Naive thymus-derived CD4-positive, alpha-beta T cell (primary cell): ENCODE measurements around the gene COL2A1. TPM values are rescaled to one million over a fixed set of nuclear protein-coding genes. Genes with fewer than 3 reads are reported as not detected.

Experiments
- ATAC-seq: fragments of 150-1000 bp; cut with Tn5 transposase; 2 replicates; pipeline ENCODE4 v1.10.0; 2021; ENCODE audit warnings: mild to moderate bottlenecking, moderate library complexity
- CTCF ChIA-PET: fragments of 350-600 bp; sonication (Branson Sonifier 250); formaldehyde crosslinking; loops from one replicate; lab custom pipeline; 2021; ENCODE audit warnings: antibody characterized with exemption; lab: Charles Lee
- POLR2A ChIA-PET: fragments of 350-600 bp; sonication (Branson Sonifier 250); formaldehyde crosslinking; loops from one replicate; lab custom pipeline; 2021; ENCODE audit warnings: antibody characterized with exemption, inconsistent platforms; lab: Charles Lee
- DNase-seq, 9 donors: peaks; one replicate each; pipeline versions ENCODE4 v3.0.0 to v3.0.0-alpha.2; 2020 to 2022; ENCODE audit warnings: mixed read lengths in 1 of 9
- H3K27ac ChIP-seq: one replicate; pipeline ENCODE4 v1.7.0; 2013; ENCODE audit warnings: mild to moderate bottlenecking, low read depth, low read length, moderate library complexity
- H3K27me3 ChIP-seq, 2 donors: one replicate each; pipeline ENCODE4 v1.7.0; 2013; ENCODE audit warnings: low read length in 2 of 2, mild to moderate bottlenecking in 2 of 2, moderate library complexity in 2 of 2; ENCODE audit not compliant: control insufficient read depth in 2 of 2, insufficient read depth in 2 of 2
- H3K36me3 ChIP-seq, 3 experiments: 1 replicate in 2 of 3; 2 replicates in 1 of 3; pipeline ENCODE4 v1.7.0; 2013; ENCODE audit warnings: low read length in 3 of 3, mild to moderate bottlenecking in 3 of 3, moderate library complexity in 1 of 3; ENCODE audit not compliant: insufficient read depth in 3 of 3, control insufficient read depth in 2 of 3
- H3K4me1 ChIP-seq, 2 donors: one replicate each; pipeline ENCODE4 v1.7.0; 2013; ENCODE audit warnings: low read length in 2 of 2, mild to moderate bottlenecking in 2 of 2, moderate library complexity in 1 of 2; ENCODE audit not compliant: control insufficient read depth in 2 of 2, insufficient read depth in 2 of 2
- H3K4me3 ChIP-seq: 2 replicates; pipeline ENCODE4 v1.7.0; 2013; ENCODE audit warnings: mild to moderate bottlenecking, low read length
- H3K9me3 ChIP-seq, 3 experiments: 1 replicate in 2 of 3; 2 replicates in 1 of 3; pipeline ENCODE4 v1.7.0; 2013; ENCODE audit warnings: low read length in 3 of 3; ENCODE audit not compliant: control insufficient read depth in 2 of 3
- H3K27ac Mint-ChIP-seq, 9 donors: one replicate each; pipeline ENCODE4 v1.8.0; 2020 to 2022; ENCODE audit warnings: mixed read lengths in 9 of 9, mild to moderate bottlenecking in 8 of 9, moderate library complexity in 5 of 9, inconsistent platforms in 2 of 9
- H3K27me3 Mint-ChIP-seq, 5 donors: one replicate each; pipeline ENCODE4 v1.8.0; 2021 to 2022; ENCODE audit warnings: mixed read lengths in 5 of 5, mild to moderate bottlenecking in 1 of 5
- H3K36me3 Mint-ChIP-seq, 5 donors: one replicate each; pipeline ENCODE4 v1.8.0; 2020 to 2022; ENCODE audit warnings: mixed read lengths in 5 of 5, mild to moderate bottlenecking in 3 of 5, inconsistent platforms in 1 of 5
- H3K4me1 Mint-ChIP-seq, 7 donors: one replicate each; pipeline ENCODE4 v1.8.0; 2020 to 2022; ENCODE audit warnings: mixed read lengths in 7 of 7, mild to moderate bottlenecking in 3 of 7, inconsistent platforms in 1 of 7
- H3K4me3 Mint-ChIP-seq, 10 donors: one replicate each; pipeline ENCODE4 v1.8.0; 2020 to 2022; ENCODE audit warnings: mild to moderate bottlenecking in 10 of 10, mixed read lengths in 10 of 10, moderate library complexity in 6 of 10, inconsistent platforms in 2 of 10
- H3K9me3 Mint-ChIP-seq, 11 donors: one replicate each; pipeline ENCODE4 v1.8.0; 2020 to 2022; ENCODE audit warnings: mixed read lengths in 11 of 11, mild to moderate bottlenecking in 4 of 11, inconsistent platforms in 1 of 11, moderate library complexity in 1 of 11
- intact Hi-C, 2 donors: fragments of 100-400 bp; cut with micrococcal nuclease; formaldehyde crosslinking; loops; one replicate each; pipeline ENCODE4 v1.15.1; 2023
- polyA plus RNA-seq, 2 donors: library from polyadenylated mRNA; unstranded; fragments of 300-500 nt; fragmentation: Illumina TruSeq; gene quantifications; one replicate each; pipeline ENCODE4 v1.2.3, GENCODE V29; 2021
- total RNA-seq, 6 experiments: library from RNA in 5 of 6; stranded (reverse) in 5 of 6; gene quantifications; 1 replicate in 5 of 6; 2 replicates in 1 of 6; pipeline ENCODE4 v1.2.3 and lab custom pipeline; 2021 to 2026

Gene COL2A1
- total and polyA plus RNA-seq, 7 experiments from 2014 or later, result not detected

DNA sequence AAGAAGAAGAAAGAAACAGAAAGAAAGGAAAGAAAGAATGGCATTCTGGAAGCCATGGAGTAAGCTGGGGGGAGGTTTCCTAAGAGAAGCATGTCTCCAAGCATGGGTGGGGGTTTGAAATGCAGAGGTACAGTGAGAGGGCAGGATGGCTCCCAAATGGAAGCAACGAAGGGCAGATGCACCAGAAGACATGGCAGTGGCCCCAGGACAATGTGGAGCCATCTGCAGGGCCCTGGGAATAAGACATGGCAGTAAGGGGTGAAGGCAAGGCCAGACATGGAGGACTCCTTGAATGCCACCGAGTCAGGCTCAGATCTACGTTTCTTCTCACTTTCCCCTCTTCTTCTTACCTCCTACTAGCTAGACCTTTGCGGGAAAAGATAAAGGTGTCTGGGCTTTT, 4.7 kb upstream of the COL2A1 start:
- CTCF ChIA-PET, result no interaction called here
- ATAC-seq, result no peak
- Mint-ChIP-seq H3K36me3 (no peaks in the 10 kb centered on the region), H3K4me3 (no peak overlapping the region), H3K9me3 (peaks cover 0 to 1% (median 0%) of the 10 kb centered on the region in 11 donors), H3K27ac (no peak overlapping the region), H3K4me1 (peaks cover under 1 to 11% (median 9%) of the 10 kb centered on the region in 7 donors), H3K27me3 (peaks cover 56 to 84% (median 67%) of the 10 kb centered on the region in 5 donors)
- peaks cover 13 to 17% of the 10 kb centered on the region in 2 donors for H3K27me3 ChIP-seq
- intact Hi-C loops, result loop anchor here in 1 of 2 donors (10.0 kb wide), 1 partner anchor 606 kb away; no protein-coding TSS in a partner anchor
- DNase-seq, result no peak
- H3K4me3 ChIP-seq, result no peak overlapping the region
- H3K36me3 ChIP-seq, result no peaks in the 10 kb centered on the region
- no peak overlapping the region for H3K27ac ChIP-seq
- POLR2A ChIA-PET, result interaction anchor here (1.2 kb wide), 1 partner anchor 10 kb away, joined by 3 read pairs; no protein-coding TSS in a partner anchor
- H3K9me3 ChIP-seq, result no peaks in the 10 kb centered on the region
- H3K4me1 ChIP-seq, result peaks cover 7 to 15% of the 10 kb centered on the region in 2 donors

DNA sequence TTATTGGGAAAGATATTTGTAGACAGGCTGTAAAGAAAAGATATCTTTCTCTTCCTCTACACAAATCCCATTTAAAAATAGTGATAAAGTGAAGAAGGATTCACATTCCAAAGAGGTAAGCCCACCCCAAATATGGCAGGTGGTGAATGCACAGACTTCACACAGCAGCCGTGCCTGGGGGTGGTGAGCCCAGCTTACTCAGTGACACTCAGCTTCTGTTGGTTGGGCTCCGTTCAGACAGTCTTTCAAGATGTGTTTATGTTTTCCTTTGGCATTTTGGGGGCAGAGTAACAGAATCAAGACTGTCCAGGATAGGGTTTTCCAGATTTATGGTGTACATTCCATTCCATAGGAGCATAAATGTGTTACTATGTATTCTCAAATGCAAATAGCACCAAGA, 4.1 kb upstream of the COL2A1 start:
- no peak for ATAC-seq
- ChIA-PET CTCF (no interaction called here), POLR2A (interaction anchor here (1.2 kb wide), 1 partner anchor 10 kb away, joined by 3 read pairs; no protein-coding TSS in a partner anchor)
- no peaks in the 10 kb centered on the region for H3K36me3 Mint-ChIP-seq
- DNase-seq, result no peak
- H3K4me1 Mint-ChIP-seq, result peaks cover 6 to 17% (median 14%) of the 10 kb centered on the region in 7 donors
- Histone ChIP-seq H3K27ac (no peak overlapping the region), H3K36me3 (no peaks in the 10 kb centered on the region), H3K4me1 (peaks cover 13 to 21% of the 10 kb centered on the region in 2 donors), H3K4me3 (no peak overlapping the region), H3K27me3 (peaks cover 15 to 23% of the 10 kb centered on the region in 2 donors), H3K9me3 (no peaks in the 10 kb centered on the region)
- H3K4me3 Mint-ChIP-seq, result no peak overlapping the region
- peaks cover 62 to 85% (median 73%) of the 10 kb centered on the region in 5 donors for H3K27me3 Mint-ChIP-seq
- peaks cover 0 to 1% (median 0%) of the 10 kb centered on the region in 11 donors for H3K9me3 Mint-ChIP-seq
- no peak overlapping the region for H3K27ac Mint-ChIP-seq
- intact Hi-C loops, result loop anchor here in 1 of 2 donors (10.0 kb wide), 1 partner anchor 606 kb away; no protein-coding TSS in a partner anchor

DNA sequence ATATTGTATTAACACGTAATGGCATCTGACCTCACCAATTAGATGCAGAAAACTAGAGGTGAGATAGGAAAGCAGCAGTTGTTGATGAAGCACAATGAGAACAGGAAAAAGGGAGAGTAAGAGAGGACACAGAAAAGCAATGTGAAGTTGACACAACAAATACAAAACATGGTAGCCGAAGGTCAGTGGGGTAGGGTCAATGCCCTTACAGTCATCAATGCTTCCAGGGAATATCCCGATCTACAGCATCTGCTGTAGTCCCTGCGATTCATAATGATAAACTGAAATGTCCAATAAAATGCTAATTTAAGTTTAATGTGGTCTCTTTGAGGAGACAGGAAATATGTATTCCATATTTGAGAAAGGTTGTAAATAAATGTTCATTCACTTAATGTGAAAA, 2.9 kb upstream of the COL2A1 start:
- H3K27ac Mint-ChIP-seq, result no peak overlapping the region
- ATAC-seq, result no peak
- Histone ChIP-seq H3K4me1 (peaks cover 25 to 32% of the 10 kb centered on the region in 2 donors), H3K4me3 (no peak overlapping the region), H3K27me3 (peaks cover 25 to 33% of the 10 kb centered on the region in 2 donors), H3K36me3 (no peaks in the 10 kb centered on the region), H3K9me3 (no peaks in the 10 kb centered on the region), H3K27ac (no peak overlapping the region)
- ChIA-PET CTCF (no interaction called here), POLR2A (no interaction called here)
- peaks cover 69 to 87% (median 77%) of the 10 kb centered on the region in 5 donors for H3K27me3 Mint-ChIP-seq
- intact Hi-C loops, result loop anchor here in 1 of 2 donors (10.0 kb wide), 1 partner anchor 608 kb away; no protein-coding TSS in a partner anchor
- DNase-seq, result no peak
- H3K9me3 Mint-ChIP-seq, result peaks cover 0 to 1% (median 0%) of the 10 kb centered on the region in 11 donors
- peaks cover 14 to 29% (median 26%) of the 10 kb centered on the region in 7 donors for H3K4me1 Mint-ChIP-seq
- H3K36me3 Mint-ChIP-seq, result no peaks in the 10 kb centered on the region
- no peak overlapping the region for H3K4me3 Mint-ChIP-seq

DNA sequence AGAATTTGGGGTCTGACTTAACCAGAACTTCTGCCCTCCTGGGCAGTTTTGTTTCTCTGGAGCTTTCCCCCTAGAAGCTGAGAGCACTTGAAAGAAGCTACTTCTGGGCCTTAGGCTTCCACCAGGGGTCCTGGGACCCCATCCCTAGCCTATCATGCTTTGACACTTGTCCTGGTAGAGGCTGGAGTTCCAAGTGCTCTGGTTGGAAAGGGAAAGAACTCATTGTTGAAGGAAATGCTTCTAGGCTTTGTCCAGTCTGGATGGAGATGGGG, 1.4 kb upstream of the COL2A1 start:
- ATAC-seq (no peak), DNase-seq (no peak)
- Mint-ChIP-seq H3K36me3 (no peaks in the 10 kb centered on the region), H3K4me3 (peak overlapping the region in 9 of 10 donors; percentile 50 to 84 (median 78)), H3K27ac (no peak overlapping the region), H3K9me3 (peaks cover 0 to 1% (median 0%) of the 10 kb centered on the region in 11 donors), H3K27me3 (peaks cover 78 to 90% (median 83%) of the 10 kb centered on the region in 5 donors), H3K4me1 (peaks cover 21 to 43% (median 39%) of the 10 kb centered on the region in 7 donors)
- ChIA-PET CTCF (no interaction called here), POLR2A (interaction anchor here (0.5 kb wide), 1 partner anchor 11 kb away, joined by 3 read pairs; no protein-coding TSS in a partner anchor)
- Histone ChIP-seq H3K4me1 (peaks cover 34 to 45% of the 10 kb centered on the region in 2 donors), H3K27ac (no peak overlapping the region), H3K9me3 (no peaks in the 10 kb centered on the region), H3K4me3 (no peak overlapping the region), H3K36me3 (no peaks in the 10 kb centered on the region), H3K27me3 (peaks cover 25 to 39% of the 10 kb centered on the region in 2 donors)
- intact Hi-C loops, result loop anchor here in 1 of 2 donors (10.0 kb wide), 1 partner anchor 609 kb away; no protein-coding TSS in a partner anchor

DNA sequence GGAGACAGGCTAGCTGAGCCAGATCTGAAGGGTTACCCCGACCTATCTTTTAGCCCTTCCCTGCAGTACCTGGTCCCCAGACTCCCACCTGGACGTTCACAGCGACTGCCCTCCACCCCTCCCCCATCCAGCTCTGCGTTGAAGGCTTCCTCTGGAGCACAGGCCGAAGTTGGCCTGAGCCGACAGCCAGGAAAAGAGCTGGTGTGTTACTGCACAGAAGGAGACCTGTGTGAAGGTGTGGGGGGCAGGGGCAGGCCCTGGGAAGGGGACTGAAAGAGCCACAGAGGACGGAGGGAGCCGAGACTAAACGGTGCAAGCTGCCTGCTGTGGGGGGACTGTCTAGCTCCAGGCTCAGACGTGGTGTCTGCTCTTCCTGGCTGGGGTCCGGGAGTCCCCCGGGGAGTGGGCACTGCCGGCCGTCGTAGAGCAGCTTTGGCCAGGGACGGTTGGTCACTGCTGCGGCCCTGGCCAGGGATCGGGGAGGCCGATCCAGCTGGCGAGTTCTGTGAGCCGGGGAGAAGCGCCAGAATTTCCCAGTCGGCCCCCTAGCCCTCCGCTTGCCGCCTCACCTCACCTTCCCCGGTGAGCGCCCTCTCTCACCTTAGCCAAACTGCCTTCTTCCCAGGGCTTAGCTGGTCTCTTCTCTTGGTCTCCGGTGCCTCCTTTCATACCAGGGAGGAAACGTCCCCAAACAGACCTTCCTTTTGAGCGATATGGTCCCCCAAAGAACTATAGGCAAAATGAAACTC, 899 bp upstream of the COL2A1 start:
- ChIA-PET CTCF (no interaction called here), POLR2A (interaction anchor here (1.7 kb wide), 1 partner anchor 12 kb away, joined by 5 read pairs; no protein-coding TSS in a partner anchor)
- Histone ChIP-seq H3K9me3 (no peaks in the 10 kb centered on the region), H3K4me3 (peak overlapping the region; percentile 58), H3K4me1 (peaks cover 34 to 45% of the 10 kb centered on the region in 2 donors), H3K27me3 (peaks cover 25 to 39% of the 10 kb centered on the region in 2 donors), H3K27ac (no peak overlapping the region), H3K36me3 (no peaks in the 10 kb centered on the region)
- peaks cover 21 to 43% (median 39%) of the 10 kb centered on the region in 7 donors for H3K4me1 Mint-ChIP-seq
- peaks cover 0 to 1% (median 0%) of the 10 kb centered on the region in 11 donors for H3K9me3 Mint-ChIP-seq
- peak overlapping the region; percentile 48 to 84 (median 78) for H3K4me3 Mint-ChIP-seq
- no peaks in the 10 kb centered on the region for H3K36me3 Mint-ChIP-seq
- peaks cover 82 to 95% (median 87%) of the 10 kb centered on the region in 5 donors for H3K27me3 Mint-ChIP-seq
- intact Hi-C loops, result loop anchor here in 1 of 2 donors (10.0 kb wide), 1 partner anchor 610 kb away; no protein-coding TSS in a partner anchor
- ATAC-seq (no peak), DNase-seq (no peak)
- H3K27ac Mint-ChIP-seq, result no peak overlapping the region

DNA sequence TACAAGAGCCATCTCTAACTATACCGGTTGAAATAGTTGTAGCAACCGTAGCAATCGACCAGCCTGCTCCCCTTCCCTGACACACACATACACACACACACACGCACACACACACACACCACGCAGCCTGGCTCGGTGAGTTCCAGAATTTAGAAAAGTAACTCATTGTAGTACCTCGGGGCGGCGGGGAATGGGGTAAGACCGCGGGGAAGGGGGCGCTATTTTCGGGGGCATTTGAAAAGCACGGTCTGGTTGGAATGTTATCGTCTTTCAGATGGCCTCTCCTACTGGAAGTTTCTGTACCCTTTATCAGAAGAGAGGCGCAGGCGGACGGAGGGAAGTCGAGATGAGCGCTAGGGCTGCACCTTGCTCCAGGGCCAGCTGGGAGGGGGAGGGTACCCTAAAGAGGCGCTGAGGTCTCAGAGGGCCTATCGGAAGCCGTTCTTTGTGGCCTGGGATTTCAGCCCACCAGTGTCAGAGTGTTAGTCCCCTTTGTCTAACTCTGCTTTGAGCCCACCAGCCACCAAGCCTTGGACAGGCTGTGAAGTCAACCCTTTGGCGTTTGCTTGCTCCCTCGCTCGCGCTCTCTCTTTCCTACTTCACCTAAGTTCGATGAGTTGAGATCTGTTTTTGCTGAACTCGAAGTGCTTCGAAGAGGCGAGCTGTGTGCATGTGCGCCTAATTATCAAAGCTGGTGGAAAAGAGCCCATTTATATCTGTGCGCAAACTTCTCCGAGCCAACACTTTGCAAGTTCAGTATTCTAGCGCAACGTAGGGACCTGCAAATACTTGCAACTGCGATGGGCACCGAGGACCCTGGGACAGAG, 837 bp downstream of the COL2A1 start:
- Histone ChIP-seq H3K4me1 (peaks cover 34 to 45% of the 10 kb centered on the region in 2 donors), H3K4me3 (peak overlapping the region; percentile 58), H3K27ac (no peak overlapping the region), H3K9me3 (no peaks in the 10 kb centered on the region), H3K36me3 (no peaks in the 10 kb centered on the region), H3K27me3 (peaks cover 25 to 44% of the 10 kb centered on the region in 2 donors)
- peak in 3 of 9 donors; percentile 20 to 29 (median 26) for DNase-seq
- Mint-ChIP-seq H3K4me3 (peak overlapping the region; percentile 45 to 90 (median 80)), H3K4me1 (peaks cover 21 to 43% (median 39%) of the 10 kb centered on the region in 7 donors), H3K27me3 (peaks cover 84 to 96% (median 88%) of the 10 kb centered on the region in 5 donors), H3K9me3 (peaks cover 0 to 1% (median 0%) of the 10 kb centered on the region in 11 donors), H3K27ac (no peak overlapping the region), H3K36me3 (no peaks in the 10 kb centered on the region)
- peak; percentile 16 for ATAC-seq
- ChIA-PET CTCF (no interaction called here), POLR2A (interaction anchor here (1.2 to 1.7 kb wide), 2 partner anchors 13 to 14 kb away, joined by 3 to 5 read pairs; no protein-coding TSS in a partner anchor)
- intact Hi-C loops, result loop anchor here (5.0 to 10.0 kb wide), 5 partner anchors 41 to 611 kb away; partner anchors contain the start of genes CCDC184 (in 1 of the 2), SENP1 (in 1 of the 2) and TMEM106C (in 1 of the 2)
